ENCODE measurements around the gene MYO5B.

- no peak for TF ChIP-seq CTCF (conservative IDR thresholded peaks at IDR 0.05; ENCODE audit: low read depth, low read length)
- no peak for TF ChIP-seq POLR2A (IDR thresholded peaks at IDR 0.05; ENCODE audit: low read depth, low read length)
These were observed 160.9 kb downstream of the MYO5B start for GRCh38 chr18:50034029-50034428.

All from IMR-90 (cell line).